22Rv1 (cell line): Measurements from ENCODE around the gene DCTN3.

Source experiments
- ZFX ChIP-seq: fragments of 450-650 bp; IDR thresholded peaks from 2 replicates; pipeline ENCODE4 v1.6.1; 2017; ENCODE audit warnings: antibody characterized with exemption, borderline replicate concordance
- TF ChIP-seq, protein P1 (sequence below): fragments of 450-650 bp; IDR thresholded peaks from 2 replicates; pipeline ENCODE4 v1.5.1; 2017; ENCODE audit warnings: mild to moderate bottlenecking

DNA sequence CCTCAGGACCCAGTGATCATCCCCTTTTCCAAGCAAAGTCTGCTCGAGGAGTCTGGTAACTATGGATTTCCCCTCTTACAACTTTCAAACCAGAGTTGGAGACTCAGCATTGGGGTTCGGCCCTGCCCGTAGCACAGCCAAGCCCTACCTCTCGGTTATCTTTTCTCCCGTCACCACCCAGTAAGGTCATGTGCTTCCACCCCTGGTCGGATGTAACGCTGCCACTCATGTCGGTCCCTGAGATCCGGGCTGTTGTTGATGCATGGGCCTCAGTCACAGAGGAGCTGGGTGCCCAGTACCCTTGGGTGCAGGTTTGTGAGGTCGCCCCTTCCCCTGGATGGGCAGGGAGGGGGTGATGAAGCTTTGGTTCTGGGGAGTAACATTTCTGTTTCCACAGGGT, 27.4 kb upstream of the DCTN3 start:
- TF ChIP-seq, protein P1, sequence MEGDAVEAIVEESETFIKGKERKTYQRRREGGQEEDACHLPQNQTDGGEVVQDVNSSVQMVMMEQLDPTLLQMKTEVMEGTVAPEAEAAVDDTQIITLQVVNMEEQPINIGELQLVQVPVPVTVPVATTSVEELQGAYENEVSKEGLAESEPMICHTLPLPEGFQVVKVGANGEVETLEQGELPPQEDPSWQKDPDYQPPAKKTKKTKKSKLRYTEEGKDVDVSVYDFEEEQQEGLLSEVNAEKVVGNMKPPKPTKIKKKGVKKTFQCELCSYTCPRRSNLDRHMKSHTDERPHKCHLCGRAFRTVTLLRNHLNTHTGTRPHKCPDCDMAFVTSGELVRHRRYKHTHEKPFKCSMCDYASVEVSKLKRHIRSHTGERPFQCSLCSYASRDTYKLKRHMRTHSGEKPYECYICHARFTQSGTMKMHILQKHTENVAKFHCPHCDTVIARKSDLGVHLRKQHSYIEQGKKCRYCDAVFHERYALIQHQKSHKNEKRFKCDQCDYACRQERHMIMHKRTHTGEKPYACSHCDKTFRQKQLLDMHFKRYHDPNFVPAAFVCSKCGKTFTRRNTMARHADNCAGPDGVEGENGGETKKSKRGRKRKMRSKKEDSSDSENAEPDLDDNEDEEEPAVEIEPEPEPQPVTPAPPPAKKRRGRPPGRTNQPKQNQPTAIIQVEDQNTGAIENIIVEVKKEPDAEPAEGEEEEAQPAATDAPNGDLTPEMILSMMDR, result no peak
- no peak for TF ChIP-seq ZFX
